ENCODE results near the gene TRNP1.

DNA sequence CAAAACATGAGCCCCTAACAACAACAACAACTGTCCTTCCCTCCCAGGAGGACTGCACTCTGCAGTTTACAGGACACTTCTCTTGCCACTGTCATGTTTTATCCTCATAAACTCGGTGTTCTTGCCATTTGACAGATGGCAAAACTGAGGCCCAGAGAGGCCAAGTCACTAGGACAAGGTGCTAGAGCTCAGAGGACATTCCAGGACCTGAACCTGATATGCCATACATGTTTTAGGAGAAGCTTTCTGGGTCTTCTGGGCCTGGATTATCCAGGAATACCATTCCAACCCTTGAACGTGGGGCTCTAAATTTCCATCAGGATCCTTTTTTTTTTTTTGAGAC, 38.6 kb downstream of the TRNP1 start:
- TF ChIP-seq, protein P1, sequence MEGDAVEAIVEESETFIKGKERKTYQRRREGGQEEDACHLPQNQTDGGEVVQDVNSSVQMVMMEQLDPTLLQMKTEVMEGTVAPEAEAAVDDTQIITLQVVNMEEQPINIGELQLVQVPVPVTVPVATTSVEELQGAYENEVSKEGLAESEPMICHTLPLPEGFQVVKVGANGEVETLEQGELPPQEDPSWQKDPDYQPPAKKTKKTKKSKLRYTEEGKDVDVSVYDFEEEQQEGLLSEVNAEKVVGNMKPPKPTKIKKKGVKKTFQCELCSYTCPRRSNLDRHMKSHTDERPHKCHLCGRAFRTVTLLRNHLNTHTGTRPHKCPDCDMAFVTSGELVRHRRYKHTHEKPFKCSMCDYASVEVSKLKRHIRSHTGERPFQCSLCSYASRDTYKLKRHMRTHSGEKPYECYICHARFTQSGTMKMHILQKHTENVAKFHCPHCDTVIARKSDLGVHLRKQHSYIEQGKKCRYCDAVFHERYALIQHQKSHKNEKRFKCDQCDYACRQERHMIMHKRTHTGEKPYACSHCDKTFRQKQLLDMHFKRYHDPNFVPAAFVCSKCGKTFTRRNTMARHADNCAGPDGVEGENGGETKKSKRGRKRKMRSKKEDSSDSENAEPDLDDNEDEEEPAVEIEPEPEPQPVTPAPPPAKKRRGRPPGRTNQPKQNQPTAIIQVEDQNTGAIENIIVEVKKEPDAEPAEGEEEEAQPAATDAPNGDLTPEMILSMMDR (conservative IDR thresholded peaks at IDR 0.05; ENCODE audit: low read length): no peak
- TF ChIP-seq EZH2phosphoT487 (IDR thresholded peaks at IDR 0.05; ENCODE audit: borderline replicate concordance, low read depth, low read length): no peak

All from OCI-LY7 (cell line).